Esophagus muscularis mucosa (tissue), 4 donors: ENCODE results near the gene PTPRE. TPM values are rescaled to one million over a fixed set of nuclear protein-coding genes. Genes with fewer than 3 reads are reported as not detected.

Experiments
- DNase-seq: peaks from one replicate; pipeline ENCODE4 v3.0.0-alpha.2; 2017; ENCODE audit errors: extremely low spot score
- H3K27ac ChIP-seq, 4 donors: fragments of 200-600 bp; sonication (generic); replicated peaks in 1 of 4; 1 replicate in 3 of 4; 2 replicates in 1 of 4; pipeline ENCODE4 v1.5.1; 2016 to 2019; ENCODE audit warnings: mild to moderate bottlenecking in 1 of 4
- H3K27me3 ChIP-seq, 4 donors: fragments of 200-600 bp; sonication (generic); one replicate each; pipeline versions ENCODE4 v1.5.1 to v1.6.0; 2016 to 2019
- H3K36me3 ChIP-seq, 4 donors: fragments of 200-600 bp; sonication (generic); one replicate each; pipeline ENCODE4 v1.5.1; 2016 to 2019
- H3K4me1 ChIP-seq, 4 donors: fragments of 200-600 bp; sonication (generic); one replicate each; pipeline ENCODE4 v1.5.1; 2016 to 2019
- H3K4me3 ChIP-seq, 4 donors: fragments of 200-600 bp; sonication (generic); 1 replicate in 2 of 4; 2 replicates in 2 of 4; pipeline ENCODE4 v1.5.1; 2016 to 2019; ENCODE audit warnings: mild to moderate bottlenecking in 4 of 4, moderate library complexity in 1 of 4
- H3K9me3 ChIP-seq, 4 donors: fragments of 200-600 bp; sonication (generic); 1 replicate in 3 of 4; 2 replicates in 1 of 4; pipeline ENCODE4 v1.5.1; 2016 to 2019
- CTCF ChIP-seq, 3 experiments: fragments of 200-600 bp in 2 of 3; fragments of 450-650 bp in 1 of 3; sonication (generic) in 2 of 3; IDR thresholded peaks; one replicate each; pipeline ENCODE4 v1.5.1; 2017 to 2019; ENCODE audit warnings: antibody characterized with exemption in 3 of 3, mild to moderate bottlenecking in 2 of 3, moderate library complexity in 1 of 3
- EP300 ChIP-seq: sonication (generic); formaldehyde crosslinking; IDR thresholded peaks from one replicate; pipeline ENCODE4 v1.6.1; 2017; ENCODE audit warnings: antibody characterized with exemption
- POLR2A ChIP-seq: fragments of 450-650 bp; IDR thresholded peaks from one replicate; pipeline ENCODE4 v1.6.1; 2017; ENCODE audit warnings: antibody characterized with exemption, moderate library complexity, mild to moderate bottlenecking, low read depth
- POLR2AphosphoS5 ChIP-seq, 2 donors: sonication (generic); formaldehyde crosslinking; IDR thresholded peaks; one replicate each; pipeline ENCODE4 v1.6.1; 2017; ENCODE audit warnings: antibody characterized with exemption in 2 of 2
- WGBS: methylation state at CpG from one replicate; pipeline ENCODE4 v1.1.5; 2018; 5-methylcytosine and 5-hydroxymethylcytosine counted together
- intact Hi-C: fragments of 100-400 bp; cut with DNase I; formaldehyde crosslinking; loops from one replicate; pipeline ENCODE4 v1.15.1; 2023
- total RNA-seq, 4 donors: library from RNA; depleted of rRNA; stranded (reverse); fragments of >200 nt; gene quantifications; one replicate each; pipeline versions ENCODE4 v1.1.0 to v1.2.1, GENCODE V29; 2016

Gene PTPRE
- total RNA-seq, 4 donors from 2014 or later: 8.7 to 22.4 (median 13.3) TPM

- Histone ChIP-seq H3K36me3 (peaks cover 14 to 96% (median 46%) of the 10 kb centered on the region in 4 donors), H3K27me3 (peaks cover 0 to 4% (median 0%) of the 10 kb centered on the region in 4 donors), H3K4me3 (no peak overlapping the region), H3K27ac (no peak overlapping the region), H3K9me3 (no peaks in the 10 kb centered on the region), H3K4me1 (peaks cover 0 to 9% (median 7%) of the 10 kb centered on the region in 4 donors)
- no peak for DNase-seq
- TF ChIP-seq CTCF (IDR thresholded peaks at IDR 0.05) (no peak), POLR2AphosphoS5 (IDR thresholded peaks at IDR 0.05) (no peak), EP300 (no peak), POLR2A (no peak)
- WGBS: 89% methylated on average over 3 of the region's 10 CpGs
- intact Hi-C loops: loop anchor here (10.0 kb wide), 1 partner anchor 165 kb away; the partner anchor contains the start of gene PTPRE
Measured at GRCh38 chr10:128070161-128070560, 163.3 kb downstream of the PTPRE start.

GRCh38 chr10:128070721-128071416 is 164.0 kb downstream of the PTPRE start:
- Histone ChIP-seq H3K36me3 (peaks cover 14 to 96% (median 43%) of the 10 kb centered on the region in 4 donors), H3K27me3 (no peaks in the 10 kb centered on the region), H3K4me1 (peaks cover 0 to 5% (median 3%) of the 10 kb centered on the region in 4 donors), H3K4me3 (no peak overlapping the region), H3K9me3 (no peaks in the 10 kb centered on the region), H3K27ac (no peak overlapping the region)
- DNase-seq: no peak
- WGBS: 86% methylated on average over 16 of the region's 17 CpGs
- intact Hi-C loops: loop anchor here (10.0 kb wide), 1 partner anchor 166 kb away; the partner anchor contains the start of gene PTPRE
- TF ChIP-seq CTCF (IDR thresholded peaks at IDR 0.05): no peak
- no peak for TF ChIP-seq POLR2AphosphoS5 (IDR thresholded peaks at IDR 0.05)
- TF ChIP-seq POLR2A: no peak
- no peak for TF ChIP-seq EP300

- H3K4me1 ChIP-seq: peaks cover 0 to 5% (median 3%) of the 10 kb centered on the region in 4 donors
- no peaks in the 10 kb centered on the region for H3K27me3 ChIP-seq
- no peak for TF ChIP-seq POLR2A
- TF ChIP-seq POLR2AphosphoS5 (IDR thresholded peaks at IDR 0.05): no peak
- no peak for TF ChIP-seq EP300
- no peak for TF ChIP-seq CTCF (IDR thresholded peaks at IDR 0.05)
- 65% methylated on average over 6 of the region's 9 CpGs for WGBS
- no peaks in the 10 kb centered on the region for H3K9me3 ChIP-seq
- intact Hi-C loops: loop anchor here (10.0 kb wide), 1 partner anchor 167 kb away; the partner anchor contains the start of gene PTPRE
- no peak overlapping the region for H3K4me3 ChIP-seq
- no peak for DNase-seq
- peaks cover 14 to 96% (median 42%) of the 10 kb centered on the region in 4 donors for H3K36me3 ChIP-seq
- no peak overlapping the region for H3K27ac ChIP-seq
Measured at GRCh38 chr10:128071417-128071782, 164.5 kb downstream of the PTPRE start.

GRCh38 chr10:128072046-128072445 is 165.1 kb downstream of the PTPRE start:
- H3K4me1 ChIP-seq: peaks cover 0 to 5% (median 3%) of the 10 kb centered on the region in 4 donors
- 83% methylated on average over 6 of the region's 6 CpGs for WGBS
- H3K4me3 ChIP-seq: no peak overlapping the region
- TF ChIP-seq POLR2AphosphoS5 (IDR thresholded peaks at IDR 0.05) (no peak), EP300 (no peak), POLR2A (no peak), CTCF (IDR thresholded peaks at IDR 0.05) (no peak)
- no peak for DNase-seq
- no peak overlapping the region for H3K27ac ChIP-seq
- intact Hi-C loops: loop anchor here (10.0 kb wide), 1 partner anchor 167 kb away; the partner anchor contains the start of gene PTPRE
- H3K36me3 ChIP-seq: peaks cover 14 to 96% (median 43%) of the 10 kb centered on the region in 4 donors
- no peaks in the 10 kb centered on the region for H3K9me3 ChIP-seq
- H3K27me3 ChIP-seq: no peaks in the 10 kb centered on the region
